ENCODE measurements around the gene RASL11B.
"Not testable (repeated sequence)": the region's sequence is repeated elsewhere in the genome, so short reads cannot be mapped to it uniquely, and the experiment has no call there.

RASL11B gene, protein sequence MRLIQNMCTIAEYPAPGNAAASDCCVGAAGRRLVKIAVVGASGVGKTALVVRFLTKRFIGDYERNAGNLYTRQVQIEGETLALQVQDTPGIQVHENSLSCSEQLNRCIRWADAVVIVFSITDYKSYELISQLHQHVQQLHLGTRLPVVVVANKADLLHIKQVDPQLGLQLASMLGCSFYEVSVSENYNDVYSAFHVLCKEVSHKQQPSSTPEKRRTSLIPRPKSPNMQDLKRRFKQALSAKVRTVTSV

DNA sequence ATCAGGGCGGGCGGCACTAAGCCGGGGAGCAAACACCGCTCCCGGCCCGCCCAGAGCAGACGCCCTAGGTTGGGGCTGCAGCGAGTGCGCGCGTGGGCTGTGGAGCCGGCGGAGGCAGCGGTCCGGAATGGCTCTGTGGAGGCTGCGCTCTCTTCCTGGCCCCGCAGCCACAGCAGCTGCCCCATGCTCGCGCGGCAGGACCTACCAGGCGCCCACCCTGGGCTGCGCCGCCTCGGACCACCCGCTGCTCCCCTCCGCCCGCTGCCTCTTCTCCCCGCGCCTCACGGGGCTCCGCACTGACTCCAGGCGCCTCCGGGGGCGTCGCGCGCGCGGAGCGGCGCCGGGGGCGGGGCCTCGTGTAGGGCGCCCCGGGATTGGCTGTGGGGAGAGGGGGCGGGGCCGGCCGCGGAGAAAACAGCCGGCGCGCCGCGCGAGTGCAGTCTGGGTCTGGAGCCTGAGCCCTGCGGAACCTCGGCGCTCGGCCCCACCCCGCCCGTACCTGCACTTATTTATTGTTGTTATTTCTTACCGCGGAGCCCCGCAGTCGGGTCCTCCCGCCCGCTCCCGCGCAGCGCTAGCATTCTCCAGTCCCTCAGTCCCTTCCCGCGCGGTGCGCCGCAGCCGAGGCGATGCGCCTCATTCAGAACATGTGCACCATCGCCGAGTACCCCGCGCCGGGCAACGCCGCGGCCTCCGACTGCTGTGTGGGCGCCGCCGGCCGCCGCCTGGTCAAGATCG lies at the start of gene RASL11B:
RASL11B (plus strand) TSS at position 439 of the 738 bp plus-strand sequence; CDS start at position 630, 191 bp downstream.
- peak; percentile 75 for DNase-seq

DNA sequence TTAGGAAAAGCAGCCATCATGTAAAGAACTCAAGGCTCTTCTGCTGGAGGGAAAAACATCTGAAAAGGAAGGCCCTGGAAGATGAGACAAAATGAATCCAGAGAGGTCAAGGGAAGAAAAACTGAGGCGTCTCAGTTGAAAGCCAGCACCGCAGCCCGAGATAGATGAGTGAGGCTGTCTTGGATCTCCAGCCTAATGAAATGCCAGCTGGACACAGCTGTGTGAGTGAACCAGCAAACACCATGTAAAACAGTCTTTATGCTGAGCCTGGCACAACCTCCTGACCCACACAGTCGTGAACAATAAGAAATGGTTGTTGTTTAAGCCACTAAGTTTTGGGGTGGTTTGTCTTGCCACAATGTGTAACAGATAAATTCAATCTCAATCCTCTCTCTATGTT lies 48.6 kb upstream of the RASL11B start:
- no peak for DNase-seq

- DNase-seq = no peak
Measured at GRCh38 chr4:52822583-52822971, 39.5 kb upstream of the RASL11B start.

GRCh38 chr4:52822972-52823701 lies 39.0 kb upstream of the RASL11B start:
- DNase-seq = no peak

DNA sequence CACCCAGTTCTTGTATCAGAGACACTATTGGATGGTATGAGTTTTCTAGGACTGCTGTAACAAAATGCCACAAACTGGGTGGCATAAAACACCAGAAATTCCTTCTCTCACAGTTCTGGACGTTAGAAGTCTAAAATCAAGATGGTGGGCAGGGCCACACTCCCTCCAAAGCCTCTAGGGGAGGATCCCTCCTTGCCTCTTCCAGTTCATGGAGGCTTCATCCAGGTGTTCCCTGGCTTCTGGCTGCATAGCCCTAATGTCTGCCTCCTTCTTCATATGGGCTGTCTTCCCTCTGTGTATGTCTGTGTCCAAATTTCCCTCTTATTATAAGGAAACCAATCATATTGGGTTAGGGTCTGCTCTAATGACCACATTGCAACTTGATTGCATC lies 38.4 kb upstream of the RASL11B start:
- no peak for DNase-seq

DNA sequence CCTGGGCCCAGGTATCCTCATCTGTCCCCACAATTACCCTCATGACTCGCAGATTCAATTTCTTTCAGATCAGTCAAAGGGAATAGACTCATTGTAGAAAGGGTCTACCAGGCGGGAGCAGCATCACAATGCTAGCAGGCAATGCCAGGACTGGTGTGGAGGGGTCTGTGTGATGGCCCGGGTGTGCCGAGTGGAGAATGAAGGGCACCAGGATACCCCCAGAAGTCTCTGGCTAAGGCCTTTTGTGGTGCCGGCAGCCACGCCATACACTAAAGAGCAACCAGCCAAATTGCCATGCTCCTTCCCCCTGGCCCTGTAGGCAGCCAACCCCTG lies 37.9 kb upstream of the RASL11B start:
- no peak for DNase-seq

GRCh38 chr4:52824603-52825459 lies 37.3 kb upstream of the RASL11B start:
- DNase-seq = no peak

GRCh38 chr4:52825460-52826090 lies 36.5 kb upstream of the RASL11B start:
- no peak for DNase-seq

GRCh38 chr4:52833941-52834525 lies 28.1 kb upstream of the RASL11B start:
- no peak for DNase-seq

- DNase-seq = not testable (repeated sequence)
Measured at GRCh38 chr4:52834641-52835456, 27.3 kb upstream of the RASL11B start.

GRCh38 chr4:52836120-52836519 lies 26.0 kb upstream of the RASL11B start:
- DNase-seq = no peak

DNA sequence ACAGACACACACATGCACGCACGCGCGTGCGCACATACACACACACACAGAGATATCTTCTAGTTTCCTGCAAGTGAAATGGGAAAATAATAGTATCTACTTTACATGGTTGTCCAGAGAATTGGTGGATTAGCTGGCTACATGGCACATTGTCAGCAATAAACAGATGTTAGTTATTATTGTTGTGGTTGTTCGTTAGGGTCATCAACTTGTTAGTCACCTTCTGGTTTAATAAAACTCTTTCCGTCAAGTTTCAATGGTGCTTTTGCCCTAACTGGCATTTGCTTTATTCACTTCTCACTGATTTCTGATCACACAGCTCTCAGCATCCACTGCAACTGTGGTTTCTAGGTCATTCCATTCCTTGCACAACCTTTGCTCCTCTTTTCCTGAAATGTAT lies 25.4 kb upstream of the RASL11B start:
- no peak for DNase-seq

DNA sequence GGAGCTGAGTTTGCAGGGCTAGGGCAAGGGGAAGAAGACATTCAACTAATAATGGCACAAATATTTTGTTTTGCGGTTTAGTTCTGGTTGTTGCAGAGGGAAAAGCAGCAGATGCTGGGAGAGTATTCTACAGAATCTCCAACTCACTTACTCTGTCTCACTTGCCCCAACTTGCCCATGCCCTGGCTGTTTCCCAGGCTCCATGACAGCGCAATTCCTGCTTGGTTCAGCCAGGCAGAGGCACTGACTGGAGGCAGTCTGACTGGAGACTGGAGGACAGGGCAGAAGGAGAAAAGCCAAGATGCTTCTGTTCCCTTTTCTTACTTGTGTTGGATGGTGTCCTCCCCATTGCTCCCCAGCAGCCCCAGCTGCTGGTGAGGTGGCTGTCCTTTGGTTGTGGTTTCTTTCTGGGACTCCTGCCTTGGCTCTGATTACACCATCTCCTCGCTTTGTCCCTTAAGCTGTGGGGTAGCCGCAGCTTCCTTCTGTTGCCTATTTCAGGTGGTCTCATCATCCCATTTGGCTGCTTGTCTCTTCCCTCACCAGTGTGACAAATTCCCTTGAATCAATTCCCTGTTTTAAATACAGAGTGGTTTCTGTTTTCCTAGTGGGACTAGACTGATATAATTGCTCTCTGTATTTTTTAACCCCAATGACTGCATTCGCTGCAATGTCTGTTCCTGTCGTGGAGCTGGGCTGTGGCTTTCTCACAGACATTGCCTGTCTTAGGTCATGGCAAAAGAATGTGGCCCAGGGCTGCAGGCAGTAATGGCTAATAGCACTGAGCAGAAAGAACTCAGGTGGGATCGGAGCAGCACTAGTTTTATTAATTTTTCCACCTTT lies 24.2 kb upstream of the RASL11B start:
- DNase-seq = no peak

GRCh38 chr4:52838729-52839586 lies 23.2 kb upstream of the RASL11B start:
- DNase-seq = no peak

- no peak for DNase-seq
Measured at GRCh38 chr4:52840531-52841370, 21.4 kb upstream of the RASL11B start.

GRCh38 chr4:52841682-52842456 lies 20.2 kb upstream of the RASL11B start:
- DNase-seq = no peak

GRCh38 chr4:52842792-52843191 lies 19.3 kb upstream of the RASL11B start:
- no peak for DNase-seq

- DNase-seq = no peak
Measured at GRCh38 chr4:52843351-52843750, 18.8 kb upstream of the RASL11B start.

Data from CD4-positive, alpha-beta T cell treated with Interferon gamma for 1 hour (primary cell).